GM18508 (cell line): ENCODE measurements around the gene MCRIP2.
A peak's percentile ranks its signal among the peaks of the same experiment; 100 is the strongest.

Experiments
- ATAC-seq: cut with Tn5 transposase; IDR thresholded peaks from one replicate; pipeline ENCODE4 v1.9.1; 2021; ENCODE audit warnings: moderate number of reproducible peaks; ENCODE audit not compliant: insufficient read depth, unreplicated experiment

The MCRIP2 gene

GRCh38 chr16:631808-632358, 9.7 kb upstream of the MCRIP2 start:
- no peak for ATAC-seq

GRCh38 chr16:632486-633335, 8.9 kb upstream of the MCRIP2 start:
- ATAC-seq = no peak

GRCh38 chr16:633336-634050, 8.1 kb upstream of the MCRIP2 start:
- no peak for ATAC-seq

GRCh38 chr16:634051-634670, 7.5 kb upstream of the MCRIP2 start:
- ATAC-seq = no peak

- ATAC-seq = no peak
Observed at GRCh38 chr16:634996-635395, 6.6 kb upstream of the MCRIP2 start.

- no peak for ATAC-seq
Observed at GRCh38 chr16:635573-636205, 5.9 kb upstream of the MCRIP2 start.

- peak; percentile 48 for ATAC-seq
Observed at GRCh38 chr16:636206-637080, 5.2 kb upstream of the MCRIP2 start, which contains the start of gene METTL26. METTL26 (minus strand) TSS chr16:636305; CDS start chr16:636290, 15 bp downstream.

GRCh38 chr16:637081-638018, 4.3 kb upstream of the MCRIP2 start:
- ATAC-seq = no peak

GRCh38 chr16:638034-638543, 3.5 kb upstream of the MCRIP2 start:
- ATAC-seq = no peak

GRCh38 chr16:638836-639235, 2.8 kb upstream of the MCRIP2 start:
- ATAC-seq = no peak

- ATAC-seq = no peak
Observed at GRCh38 chr16:640614-641013, 1.0 kb upstream of the MCRIP2 start.

GRCh38 chr16:642189-643049, 791 bp downstream of the MCRIP2 start:
- no peak for ATAC-seq

GRCh38 chr16:643050-643368, 1.4 kb downstream of the MCRIP2 start:
- ATAC-seq = no peak

- no peak for ATAC-seq
Observed at GRCh38 chr16:644556-644955, 2.9 kb downstream of the MCRIP2 start.

- ATAC-seq = no peak
Observed at GRCh38 chr16:645852-646678, 4.4 kb downstream of the MCRIP2 start.

GRCh38 chr16:646679-647172, 5.1 kb downstream of the MCRIP2 start:
- ATAC-seq = no peak
